Measurements from ENCODE around the gene TALDO1. TPM values are rescaled to one million over a fixed set of nuclear protein-coding genes. Genes with fewer than 3 reads are reported as not detected.

TALDO1 gene
- polyA plus RNA-seq, 3 donors = 115 to 135 (median 130) TPM

DNA sequence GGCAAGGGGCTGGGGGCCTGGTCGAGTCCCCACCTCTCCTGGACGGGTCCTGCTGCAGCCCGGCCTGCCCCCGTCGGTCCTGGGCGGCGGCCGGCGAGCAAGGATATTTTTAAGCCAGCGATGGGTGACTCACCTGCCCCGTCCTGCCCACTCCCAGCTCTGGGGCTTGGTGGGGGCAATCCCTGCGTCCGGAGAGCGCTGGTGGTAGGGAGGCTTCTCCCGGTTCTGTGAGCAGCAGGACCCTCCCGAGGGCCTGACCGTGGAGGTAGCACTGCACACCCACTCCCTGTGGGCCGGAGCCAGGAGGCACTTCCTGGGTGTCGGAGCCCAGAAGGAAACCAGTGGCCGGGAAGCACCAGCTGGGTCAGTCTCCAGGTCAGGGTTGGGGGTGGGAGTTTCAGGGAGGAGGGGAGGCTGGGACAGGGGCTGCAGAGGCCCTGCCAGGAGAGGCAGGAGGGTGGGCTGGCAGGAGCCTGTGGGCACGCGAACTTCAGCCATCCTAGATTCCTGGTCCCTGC lies 40.8 kb upstream of the TALDO1 start:
- DNase-seq (ENCODE audit: extremely low read depth in 1 of 11, low read depth in 9 of 11, low spot score in 4 of 11) = no peak

DNA sequence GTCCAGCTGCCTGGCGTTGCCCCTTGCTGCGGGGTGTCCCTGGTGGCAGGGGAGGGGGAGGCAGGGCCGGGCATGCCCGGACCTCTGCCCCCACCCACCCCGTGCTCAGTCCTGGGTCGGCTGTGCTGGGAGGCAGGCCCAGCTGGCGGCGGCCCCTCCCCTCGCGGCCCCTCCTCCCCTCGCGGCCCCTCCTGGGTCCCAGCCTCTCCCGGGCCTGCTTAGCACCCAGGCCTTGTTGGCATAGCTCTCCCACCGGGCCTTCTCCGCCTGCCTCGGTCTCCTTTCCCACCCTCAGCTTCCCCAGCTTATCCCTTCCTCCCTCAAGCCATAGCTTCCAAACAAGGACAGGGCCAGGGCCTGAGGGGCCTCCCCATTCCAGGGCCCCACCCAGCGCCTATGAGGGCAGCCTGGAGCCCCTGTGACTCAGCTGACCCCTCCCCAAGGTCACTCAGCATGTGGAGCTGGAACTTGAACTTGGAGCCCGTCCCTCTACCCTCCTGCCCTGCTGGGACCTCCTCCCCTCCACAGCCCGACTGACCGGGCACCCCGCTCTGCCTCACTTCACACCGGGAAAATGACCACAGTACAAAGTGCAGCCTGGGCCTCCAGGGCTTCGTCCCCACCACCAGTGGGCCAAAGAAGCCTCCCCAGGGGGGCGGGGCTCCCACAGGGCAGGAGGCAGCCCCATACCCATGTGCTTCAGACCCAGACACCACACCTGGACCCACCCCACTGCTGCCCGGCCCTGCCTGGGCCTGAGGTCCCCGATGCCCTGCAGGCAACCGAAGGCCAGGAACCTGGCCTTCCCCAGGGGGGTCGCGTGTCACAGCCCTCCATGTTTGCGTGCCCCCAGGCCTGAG lies 40.1 kb upstream of the TALDO1 start:
- no peak for DNase-seq (ENCODE audit: extremely low read depth in 1 of 11, low read depth in 9 of 11, low spot score in 4 of 11)

DNA sequence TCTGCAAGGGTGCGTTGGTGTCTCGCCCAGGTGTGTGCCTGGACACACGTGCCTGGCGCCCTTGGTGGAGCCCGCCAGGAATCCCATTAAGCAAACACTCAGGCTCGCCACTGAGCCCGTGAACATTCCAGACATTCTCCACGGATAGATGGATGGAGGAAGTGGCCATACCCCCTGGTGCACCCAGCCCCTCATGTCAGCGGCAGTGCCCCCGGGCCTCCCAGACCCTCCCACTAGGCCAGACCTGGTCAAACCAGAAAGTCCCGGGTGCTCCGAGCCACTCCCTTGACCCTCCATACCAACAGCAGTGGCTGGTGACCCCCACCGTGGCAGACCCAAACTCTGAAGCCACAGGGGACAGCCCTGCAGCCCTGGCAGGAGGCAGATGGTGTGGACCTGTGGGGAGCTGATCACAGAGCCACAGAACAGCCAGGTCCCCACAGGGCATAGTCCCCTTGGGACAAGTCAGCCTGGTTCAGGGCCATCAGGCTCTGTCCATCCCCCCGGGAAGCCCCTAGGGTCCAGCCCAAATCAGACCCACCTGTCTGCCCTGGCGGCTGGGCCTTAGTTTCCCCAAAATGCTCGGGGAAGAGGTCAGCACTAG lies 39.3 kb upstream of the TALDO1 start:
- no peak for DNase-seq (ENCODE audit: extremely low read depth in 1 of 11, low read depth in 9 of 11, low spot score in 4 of 11)

DNA sequence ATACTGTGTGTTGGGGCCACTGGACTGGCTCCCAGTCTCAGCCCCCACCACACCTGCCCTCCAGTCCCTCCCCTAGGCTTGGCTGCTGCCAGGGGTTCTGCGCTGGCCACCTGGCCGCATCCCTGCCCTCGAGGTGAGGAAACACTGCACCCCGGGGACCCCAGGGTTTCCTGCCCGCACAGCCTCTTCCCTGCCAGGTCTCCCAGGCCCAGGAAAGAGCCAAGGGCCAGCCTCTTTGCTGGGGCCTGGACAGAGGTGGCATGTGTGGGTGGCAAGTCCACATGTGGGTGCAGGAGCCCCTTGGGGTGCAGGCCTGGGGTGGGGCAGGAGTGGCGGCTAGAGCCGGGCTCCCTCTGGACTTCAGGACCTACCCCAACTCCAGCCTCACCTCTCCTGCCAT lies 38.8 kb upstream of the TALDO1 start:
- DNase-seq (ENCODE audit: extremely low read depth in 1 of 11, low read depth in 9 of 11, low spot score in 4 of 11) = no peak

DNA sequence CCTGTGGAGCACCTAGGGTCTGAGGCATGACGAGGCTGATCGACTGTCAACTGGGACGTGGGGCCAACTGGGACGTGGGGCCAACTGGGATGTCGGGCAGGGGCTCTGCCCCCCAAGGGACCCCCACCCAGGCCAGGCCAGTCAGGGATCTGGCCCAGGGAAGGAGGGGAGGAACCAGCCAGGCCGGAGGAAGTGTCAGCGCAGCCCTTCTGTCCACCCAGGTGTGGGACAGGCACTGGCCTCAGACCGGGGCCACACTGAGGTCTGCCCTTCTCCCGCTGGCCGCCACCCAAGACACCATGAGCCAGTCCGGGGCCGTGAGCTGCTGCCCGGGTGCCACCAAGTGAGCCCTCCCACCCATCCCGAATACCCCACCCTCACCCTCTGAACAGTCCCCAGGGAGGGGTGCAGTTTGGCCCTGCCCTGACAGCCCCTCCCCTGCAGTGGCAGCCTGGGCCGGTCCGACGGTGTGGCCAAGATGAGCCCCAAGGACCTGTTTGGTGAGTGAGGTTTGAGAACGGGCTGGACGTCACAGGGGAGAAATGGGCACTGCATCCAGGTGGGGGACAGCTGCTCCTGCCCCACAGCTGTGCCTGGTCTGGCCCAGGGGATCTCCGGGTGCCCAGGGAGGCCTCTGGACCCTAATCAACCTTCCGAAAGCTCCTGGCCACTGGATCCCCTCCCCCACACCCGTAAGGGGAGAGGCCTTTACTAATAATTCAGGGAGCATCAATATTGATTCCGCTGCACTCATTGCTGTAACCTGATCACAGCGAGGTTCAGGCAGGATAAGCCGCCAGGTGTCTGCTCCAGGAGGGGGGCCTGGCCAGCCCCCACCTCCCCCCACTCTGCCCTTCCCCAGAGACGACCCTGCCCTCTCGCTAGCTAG lies 37.9 kb upstream of the TALDO1 start:
- no peak for DNase-seq (ENCODE audit: extremely low read depth in 1 of 11, low read depth in 9 of 11, low spot score in 4 of 11)

DNA sequence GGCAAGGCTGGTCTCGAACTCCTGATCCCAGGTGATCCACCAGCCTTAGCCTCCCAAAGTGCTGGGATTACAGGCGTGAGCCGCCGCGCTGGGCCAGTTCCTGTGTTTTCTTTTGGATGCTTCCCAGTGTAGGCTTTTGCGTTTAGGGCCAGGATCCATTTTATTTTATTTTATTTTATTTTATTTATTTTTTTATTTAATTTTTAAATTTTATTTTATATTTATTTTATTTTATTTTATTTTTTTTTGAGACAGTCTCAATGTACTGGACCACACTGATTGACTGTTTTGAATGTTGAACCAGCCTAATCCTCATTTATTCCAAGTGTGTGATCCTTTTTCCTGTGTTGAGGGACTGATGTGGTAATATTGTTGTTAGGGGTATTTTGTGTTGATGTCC lies 32.8 kb upstream of the TALDO1 start:
- DNase-seq (ENCODE audit: extremely low read depth in 1 of 11, low read depth in 9 of 11, low spot score in 4 of 11) = no peak

DNA sequence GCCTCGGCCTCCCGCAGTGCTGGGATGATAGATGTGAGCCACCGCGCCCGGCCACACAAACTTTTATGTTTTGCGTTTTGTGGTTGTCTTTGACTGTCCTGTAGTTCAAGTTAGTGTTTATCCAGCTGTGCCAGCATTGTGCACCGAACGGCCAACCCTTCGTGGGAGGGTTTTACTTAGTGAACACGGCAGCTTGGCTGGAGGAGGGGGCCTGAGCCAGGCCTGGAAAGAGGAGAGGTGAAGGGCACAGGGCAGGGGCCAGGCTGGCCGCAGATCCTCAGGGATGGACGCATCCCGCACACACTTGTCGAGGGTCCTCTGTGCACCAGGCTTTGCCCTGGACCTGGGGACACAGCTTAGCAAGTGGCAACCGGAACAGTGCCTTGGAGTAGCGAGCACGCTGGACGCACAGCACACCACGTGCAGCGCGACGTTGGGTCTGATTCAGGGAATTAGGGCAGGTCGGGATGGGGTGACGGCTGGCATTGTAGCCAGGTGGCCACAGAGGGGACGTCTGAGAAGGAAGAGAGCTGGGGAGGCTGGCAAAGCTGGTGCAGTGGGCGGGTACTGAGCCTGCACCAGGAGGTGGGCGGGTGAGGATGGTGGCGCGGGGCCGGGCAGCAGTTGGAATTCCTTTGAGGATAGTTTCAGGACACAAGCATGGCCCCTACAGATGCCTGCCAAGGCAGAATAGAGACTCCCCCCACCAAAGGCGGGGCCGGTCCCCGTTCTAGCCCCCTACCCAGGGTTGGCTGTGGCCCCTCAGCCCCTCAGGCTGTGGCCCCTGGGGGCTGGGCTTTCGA lies 27.8 kb upstream of the TALDO1 start:
- no peak for DNase-seq (ENCODE audit: extremely low read depth in 1 of 11, low read depth in 9 of 11, low spot score in 4 of 11)

DNA sequence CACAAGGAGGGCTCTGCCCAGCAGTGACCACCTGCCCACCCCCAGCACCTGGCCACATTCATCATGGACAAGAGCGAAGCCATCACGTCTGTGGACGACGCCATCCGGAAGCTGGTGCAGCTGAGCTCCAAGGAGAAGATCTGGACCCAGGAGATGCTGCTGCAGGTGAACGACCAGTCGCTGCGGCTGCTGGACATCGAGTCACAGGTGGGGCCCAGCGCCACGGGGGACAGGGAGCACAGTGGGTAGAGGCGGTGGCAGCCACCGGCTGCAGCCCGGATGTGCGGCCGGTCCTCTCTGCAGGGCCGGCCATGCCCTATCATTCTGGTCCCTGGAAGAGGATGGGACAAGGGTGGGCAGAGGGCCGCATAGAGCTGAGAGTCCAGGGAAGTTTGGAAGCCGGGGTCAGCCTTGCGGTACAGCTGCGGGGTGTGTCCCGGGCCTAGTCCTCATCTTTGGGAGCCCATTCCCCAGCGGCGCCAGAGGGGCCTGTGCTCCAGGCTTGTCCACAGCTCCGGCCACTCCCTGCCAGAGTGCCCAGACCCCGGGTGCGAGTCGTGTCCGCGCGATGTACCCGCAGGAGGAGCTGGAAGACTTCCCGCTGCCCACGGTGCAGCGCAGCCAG lies 27.1 kb upstream of the TALDO1 start:
- no peak for DNase-seq (ENCODE audit: extremely low read depth in 1 of 11, low read depth in 9 of 11, low spot score in 4 of 11)

DNA sequence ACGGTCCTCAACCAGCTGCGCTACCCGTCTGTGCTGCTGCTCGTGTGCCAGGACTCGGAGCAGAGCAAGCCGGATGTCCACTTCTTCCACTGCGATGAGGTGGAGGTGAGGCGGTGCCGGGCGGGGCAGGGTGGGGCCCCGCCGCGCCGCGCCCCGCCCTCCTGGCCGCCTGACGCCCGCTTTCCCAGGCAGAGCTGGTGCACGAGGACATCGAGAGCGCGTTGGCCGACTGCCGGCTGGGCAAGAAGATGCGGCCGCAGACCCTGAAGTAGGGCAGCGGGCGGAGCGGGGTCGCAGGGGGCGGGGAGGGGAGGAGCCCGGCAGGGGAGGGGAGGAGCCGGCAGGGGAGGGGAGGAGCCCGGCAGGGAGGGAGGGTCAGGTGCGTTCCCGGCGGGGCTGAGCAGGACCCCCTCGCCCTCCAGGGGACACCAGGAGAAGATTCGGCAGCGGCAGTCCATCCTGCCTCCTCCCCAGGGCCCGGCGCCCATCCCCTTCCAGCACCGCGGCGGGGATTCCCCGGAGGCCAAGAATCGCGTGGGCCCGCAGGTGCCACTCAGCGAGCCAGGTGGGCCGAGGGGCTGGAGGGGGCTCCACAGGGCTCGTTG lies 26.5 kb upstream of the TALDO1 start:
- no peak for DNase-seq (ENCODE audit: extremely low read depth in 1 of 11, low read depth in 9 of 11, low spot score in 4 of 11)

DNA sequence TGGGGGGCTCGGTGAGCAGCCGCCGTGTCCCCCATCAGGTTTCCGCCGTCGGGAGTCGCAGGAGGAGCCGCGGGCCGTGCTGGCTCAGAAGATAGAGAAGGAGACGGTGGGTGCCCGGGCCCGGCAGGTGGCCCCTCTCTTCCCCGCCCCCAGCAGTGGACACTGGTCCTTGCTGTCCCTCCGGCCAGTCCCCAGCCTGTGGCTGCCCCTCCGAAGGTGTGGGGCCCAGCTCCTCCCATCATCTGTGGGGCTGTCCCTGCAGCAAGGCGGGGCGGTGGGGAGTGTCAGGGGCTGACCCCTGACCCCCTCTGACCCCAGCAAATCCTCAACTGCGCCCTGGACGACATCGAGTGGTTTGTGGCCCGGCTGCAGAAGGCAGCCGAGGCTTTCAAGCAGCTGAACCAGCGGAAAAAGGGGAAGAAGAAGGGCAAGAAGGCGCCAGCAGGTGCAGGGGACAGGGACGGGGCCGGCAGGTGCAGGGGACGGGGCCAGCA lies 26.0 kb upstream of the TALDO1 start:
- no peak for DNase-seq (ENCODE audit: extremely low read depth in 1 of 11, low read depth in 9 of 11, low spot score in 4 of 11)

DNA sequence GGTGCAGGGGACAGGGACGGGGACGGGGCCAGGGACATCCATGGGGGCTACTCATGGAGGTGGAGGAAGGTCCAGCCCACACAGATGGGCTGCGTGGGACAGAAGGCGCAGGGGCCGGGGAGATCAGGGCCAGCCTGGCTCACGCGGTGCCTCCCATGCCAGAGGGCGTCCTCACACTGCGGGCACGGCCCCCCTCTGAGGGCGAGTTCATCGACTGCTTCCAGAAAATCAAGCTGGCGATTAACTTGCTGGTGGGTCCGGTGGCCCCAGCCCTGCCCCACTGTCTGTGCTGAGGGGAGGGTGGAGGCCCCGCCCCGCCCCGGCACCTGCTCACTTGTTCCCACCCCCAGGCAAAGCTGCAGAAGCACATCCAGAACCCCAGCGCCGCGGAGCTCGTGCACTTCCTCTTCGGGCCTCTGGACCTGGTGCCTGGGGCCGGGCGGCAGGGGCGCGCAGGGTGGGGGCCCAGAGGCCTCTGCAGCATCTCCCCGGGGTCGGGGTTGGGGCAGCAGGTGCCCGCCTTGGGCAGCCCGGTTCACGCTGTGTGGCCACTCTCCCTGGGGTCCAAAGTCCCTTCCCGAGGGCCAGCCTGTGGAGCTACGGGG lies 25.4 kb upstream of the TALDO1 start:
- DNase-seq (ENCODE audit: extremely low read depth in 1 of 11, low read depth in 9 of 11, low spot score in 4 of 11) = no peak

DNA sequence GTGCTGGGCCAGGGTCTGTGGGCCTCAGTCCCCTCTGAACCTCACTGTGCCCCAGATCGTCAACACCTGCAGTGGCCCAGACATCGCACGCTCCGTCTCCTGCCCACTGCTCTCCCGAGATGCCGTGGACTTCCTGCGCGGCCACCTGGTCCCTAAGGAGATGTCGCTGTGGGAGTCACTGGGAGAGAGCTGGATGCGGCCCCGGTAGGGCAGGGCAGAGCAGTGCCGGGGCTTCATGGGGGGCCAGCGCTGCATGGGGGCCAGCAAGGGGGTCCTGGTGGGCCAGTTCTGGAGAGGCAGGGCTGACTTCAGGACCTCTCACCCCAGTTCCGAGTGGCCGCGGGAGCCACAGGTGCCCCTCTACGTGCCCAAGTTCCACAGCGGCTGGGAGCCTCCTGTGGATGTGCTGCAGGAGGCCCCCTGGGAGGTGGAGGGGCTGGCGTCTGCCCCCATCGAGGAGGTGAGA lies 24.9 kb upstream of the TALDO1 start:
- no peak for DNase-seq (ENCODE audit: extremely low read depth in 1 of 11, low read depth in 9 of 11, low spot score in 4 of 11)

DNA sequence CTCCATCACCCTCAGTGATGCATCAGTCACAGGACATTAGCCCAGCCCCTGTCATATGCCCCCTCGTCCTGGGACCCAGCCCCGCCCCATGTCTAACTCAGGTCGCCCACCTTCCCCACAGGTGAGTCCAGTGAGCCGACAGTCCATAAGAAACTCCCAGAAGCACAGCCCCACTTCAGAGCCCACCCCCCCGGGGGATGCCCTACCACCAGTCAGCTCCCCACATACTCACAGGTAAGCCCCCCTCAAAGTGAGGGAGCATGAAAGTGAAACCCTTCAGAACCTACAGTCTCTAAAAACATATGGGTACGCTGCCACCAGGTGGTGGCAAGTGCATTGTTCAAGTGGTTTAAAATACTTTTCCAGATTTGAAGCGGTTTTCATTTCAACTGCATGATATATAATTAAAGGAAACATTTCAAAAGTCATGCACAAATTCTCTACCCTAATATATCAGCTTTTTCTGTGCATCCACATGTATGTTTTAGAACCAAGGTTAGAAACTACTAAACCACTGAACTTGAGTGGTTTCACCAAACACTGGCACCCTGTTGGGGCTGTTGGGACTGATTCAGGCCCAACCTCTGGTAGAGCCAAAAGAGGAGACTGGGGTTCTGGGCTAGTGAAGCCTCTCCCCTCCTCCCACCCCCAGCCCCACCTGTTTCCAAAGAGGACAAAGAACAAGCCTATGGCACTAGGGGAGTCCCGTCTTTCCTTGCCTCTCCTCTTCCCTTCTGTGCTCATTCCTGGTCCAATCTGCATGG lies 24.0 kb upstream of the TALDO1 start:
- peak in 1 of 11 donors; percentile 57 for DNase-seq (ENCODE audit: extremely low read depth in 1 of 11, low read depth in 9 of 11, low spot score in 4 of 11)

DNA sequence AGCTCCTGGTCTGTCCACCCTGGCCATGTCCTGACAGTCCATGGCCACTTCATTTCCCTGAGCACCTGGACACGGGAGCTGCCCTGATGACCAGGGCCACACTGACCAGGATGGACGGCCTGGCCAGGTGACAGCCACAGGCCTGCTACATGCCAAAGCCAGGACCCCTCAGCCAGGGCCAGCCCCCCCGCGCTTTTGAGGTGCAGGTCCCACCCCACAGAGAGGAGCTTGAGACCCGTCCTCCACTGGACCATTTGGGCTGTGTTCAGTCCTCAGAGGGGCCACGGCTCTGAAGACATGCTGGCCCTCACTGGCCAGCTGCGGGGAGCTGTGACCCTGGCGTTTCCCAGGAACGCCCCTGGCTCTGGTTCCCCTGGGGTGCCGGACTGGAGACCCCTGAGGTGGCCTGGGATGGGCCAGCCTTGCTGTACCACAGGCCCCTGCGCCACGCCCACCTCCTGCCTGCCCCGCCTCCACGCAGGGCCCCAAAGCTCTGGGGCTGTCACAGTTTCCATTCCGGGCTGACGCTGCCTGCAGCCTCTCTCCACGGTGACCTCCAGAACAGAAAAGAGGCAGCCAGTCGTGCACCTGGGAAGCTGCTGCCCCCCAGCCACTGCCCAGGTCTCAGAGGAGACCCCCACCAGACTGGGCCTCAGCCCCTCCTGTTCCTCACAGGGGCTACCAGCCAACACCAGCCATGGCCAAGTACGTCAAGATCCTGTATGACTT lies 23.1 kb upstream of the TALDO1 start:
- no peak for DNase-seq (ENCODE audit: extremely low read depth in 1 of 11, low read depth in 9 of 11, low spot score in 4 of 11)

DNA sequence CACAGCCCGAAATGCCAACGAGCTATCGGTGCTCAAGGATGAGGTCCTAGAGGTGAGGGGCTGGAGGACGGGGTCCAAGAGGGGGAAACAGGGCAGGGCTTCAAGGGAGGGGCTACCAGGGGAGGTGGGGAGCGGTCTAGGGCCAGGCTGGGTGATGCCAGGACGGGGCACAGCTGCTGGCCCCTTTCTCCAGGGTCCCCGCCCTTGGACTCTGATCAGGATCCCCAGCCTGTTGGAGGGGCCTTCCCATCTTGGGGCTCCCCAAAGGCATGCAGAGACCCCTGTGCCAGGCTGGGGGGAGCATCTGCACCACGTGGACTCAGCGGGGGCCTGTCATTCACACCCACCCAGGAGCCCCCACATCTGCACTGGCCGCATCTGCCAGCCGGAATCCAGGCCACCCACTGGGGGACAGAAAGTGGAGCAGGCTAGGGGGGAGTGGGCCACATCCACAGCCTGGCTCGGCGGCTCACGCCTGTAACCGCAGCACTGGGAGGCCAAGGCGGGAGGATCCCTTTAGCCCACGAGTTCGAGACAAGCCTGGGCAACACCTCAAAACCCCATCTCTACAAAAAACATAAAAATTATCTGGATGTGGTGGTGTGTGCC lies 22.4 kb upstream of the TALDO1 start:
- no peak for DNase-seq (ENCODE audit: extremely low read depth in 1 of 11, low read depth in 9 of 11, low spot score in 4 of 11)

All from renal cortex interstitium (tissue), 11 donors.